ENCODE data around the gene NF1. TPM values are rescaled to one million over a fixed set of nuclear protein-coding genes. Genes with fewer than 3 reads are reported as not detected.
"Not testable (repeated sequence)": the region's sequence is repeated elsewhere in the genome, so short reads cannot be mapped to it uniquely, and the experiment has no call there.

Gene NF1
- total RNA-seq, 1 donor from 2014 or later: 22.6 TPM

DNA sequence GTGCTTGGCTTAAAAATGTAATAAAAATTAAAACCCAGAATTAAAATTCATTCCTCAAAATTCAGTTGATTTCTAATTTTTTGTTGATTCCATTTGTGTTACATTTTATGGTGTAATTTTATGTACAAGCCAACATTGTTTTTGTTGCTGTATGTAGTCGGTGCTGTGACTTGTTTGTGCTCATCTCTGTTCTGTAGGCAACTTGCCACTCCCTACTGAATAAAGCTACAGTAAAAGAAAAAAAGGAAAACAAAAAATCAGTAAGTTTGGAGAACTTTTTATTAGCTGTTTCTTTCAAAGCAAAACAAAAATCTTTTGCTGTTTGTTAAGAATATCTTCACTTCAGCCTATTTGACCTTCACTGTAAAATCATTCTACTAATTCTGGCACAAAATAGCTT, 158.0 kb downstream of the NF1 start:
- no peak for DNase-seq (ENCODE audit: low read depth in 2 of 2)

DNA sequence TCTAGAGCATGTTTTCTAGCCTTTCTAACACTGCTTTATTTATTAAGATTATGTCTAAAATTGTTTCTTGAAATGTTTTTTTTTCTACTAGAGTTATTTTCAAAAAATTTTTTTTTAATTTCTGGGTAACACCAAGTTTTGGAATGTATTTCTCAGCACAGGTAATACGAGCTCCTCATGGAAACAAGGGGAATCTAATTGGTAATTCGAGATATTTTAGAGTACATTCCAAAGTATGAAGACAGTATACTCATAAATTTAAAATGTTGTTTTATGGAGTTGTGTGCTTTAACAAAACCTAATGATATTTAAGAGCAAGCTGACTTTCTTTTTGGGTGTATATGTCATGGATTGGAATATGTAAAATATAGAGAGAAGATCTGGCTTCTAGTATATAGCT, 159.9 kb downstream of the NF1 start:
- DNase-seq (ENCODE audit: low read depth in 2 of 2): no peak

DNA sequence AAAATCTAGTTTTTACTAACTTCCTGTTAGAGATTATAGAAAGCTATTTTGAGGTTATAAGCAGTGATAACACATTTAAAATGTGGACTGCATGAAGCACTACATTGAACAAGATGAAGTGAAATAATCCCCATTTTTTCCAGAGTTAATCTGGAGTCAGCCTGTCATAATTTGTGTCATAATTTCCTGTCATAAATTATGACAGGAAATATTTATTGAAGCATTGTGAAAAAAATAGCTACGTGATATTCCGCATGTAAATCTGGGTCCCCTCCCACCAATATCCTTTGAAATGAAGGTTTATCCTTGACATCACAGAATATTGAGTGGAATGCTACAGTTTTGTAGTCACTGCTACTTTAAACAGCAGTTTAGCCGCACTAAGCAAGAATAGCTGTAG, 162.2 kb downstream of the NF1 start:
- peak; percentile 58 to 68 for DNase-seq (ENCODE audit: low read depth in 2 of 2)

DNA sequence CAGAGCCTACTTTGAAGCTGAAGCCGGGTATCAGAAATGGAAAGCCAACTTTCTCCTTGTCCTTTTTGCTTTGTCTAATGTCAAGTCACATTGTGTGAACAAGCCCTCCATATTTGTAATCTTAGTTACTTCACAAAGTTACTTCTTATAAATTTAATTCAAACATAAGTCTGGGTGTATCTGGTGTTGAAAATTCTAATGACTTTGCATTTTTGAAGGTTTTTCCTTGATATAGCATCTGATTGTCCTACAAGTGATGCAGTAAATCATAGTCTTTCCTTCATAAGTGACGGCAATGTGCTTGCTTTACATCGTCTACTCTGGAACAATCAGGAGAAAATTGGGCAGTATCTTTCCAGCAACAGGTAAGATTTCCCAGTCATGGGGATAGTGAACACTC, 165.4 kb downstream of the NF1 start:
- no peak for DNase-seq (ENCODE audit: low read depth in 2 of 2)

DNA sequence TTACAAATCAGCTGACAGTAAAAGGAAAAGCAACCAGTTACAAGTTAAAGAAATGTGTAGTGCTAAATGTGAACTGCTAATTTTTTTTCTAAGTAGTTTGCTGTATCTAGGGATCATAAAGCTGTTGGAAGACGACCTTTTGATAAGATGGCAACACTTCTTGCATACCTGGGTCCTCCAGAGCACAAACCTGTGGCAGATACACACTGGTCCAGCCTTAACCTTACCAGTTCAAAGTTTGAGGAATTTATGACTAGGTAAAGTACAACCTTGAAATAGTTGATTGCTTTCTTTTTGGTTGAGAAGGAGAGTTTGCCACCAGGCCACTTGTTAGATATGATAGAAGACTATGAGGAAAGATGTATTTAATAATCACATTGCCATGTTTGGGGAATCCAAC, 166.8 kb downstream of the NF1 start:
- no peak for DNase-seq (ENCODE audit: low read depth in 2 of 2)

DNA sequence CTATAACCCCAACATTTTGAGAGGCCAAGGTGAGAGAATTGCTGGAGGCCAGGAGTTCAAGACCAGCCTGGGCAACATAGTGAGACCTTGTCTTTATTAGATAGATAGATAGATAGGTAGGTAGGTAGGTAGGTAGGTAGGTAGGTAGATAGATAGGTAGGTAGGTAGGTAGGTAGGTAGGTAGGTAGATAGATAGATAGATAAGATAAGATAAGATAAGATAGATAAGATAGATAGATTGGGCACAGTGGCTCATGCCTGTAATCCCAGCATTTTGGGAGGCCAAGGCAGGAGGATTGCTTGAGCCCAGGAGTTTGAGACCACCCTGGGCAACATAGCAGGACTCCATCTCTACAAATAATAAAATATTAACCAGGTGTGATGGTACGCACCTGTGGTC, 168.1 kb downstream of the NF1 start:
- DNase-seq (ENCODE audit: low read depth in 2 of 2): not testable (repeated sequence)

DNA sequence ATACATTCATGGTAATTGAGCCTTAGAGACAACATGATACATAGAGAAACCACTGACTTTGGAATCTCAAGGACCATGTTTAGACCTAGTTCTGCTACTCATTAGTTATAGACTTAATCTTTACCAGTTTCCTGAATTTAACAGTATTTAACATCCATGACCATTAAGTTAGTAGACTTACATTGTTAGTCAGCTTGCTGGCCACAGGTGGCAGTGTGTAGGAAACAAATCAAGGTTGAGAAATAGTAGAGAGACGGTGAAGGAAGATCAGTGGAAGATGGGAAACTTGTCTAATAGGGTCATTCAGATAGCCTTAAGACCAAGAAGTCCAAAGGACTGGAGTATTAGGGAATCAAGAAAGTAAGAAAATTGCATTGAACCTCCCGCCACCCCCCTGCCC, 171.3 kb downstream of the NF1 start:
- no peak for DNase-seq (ENCODE audit: low read depth in 2 of 2)

DNA sequence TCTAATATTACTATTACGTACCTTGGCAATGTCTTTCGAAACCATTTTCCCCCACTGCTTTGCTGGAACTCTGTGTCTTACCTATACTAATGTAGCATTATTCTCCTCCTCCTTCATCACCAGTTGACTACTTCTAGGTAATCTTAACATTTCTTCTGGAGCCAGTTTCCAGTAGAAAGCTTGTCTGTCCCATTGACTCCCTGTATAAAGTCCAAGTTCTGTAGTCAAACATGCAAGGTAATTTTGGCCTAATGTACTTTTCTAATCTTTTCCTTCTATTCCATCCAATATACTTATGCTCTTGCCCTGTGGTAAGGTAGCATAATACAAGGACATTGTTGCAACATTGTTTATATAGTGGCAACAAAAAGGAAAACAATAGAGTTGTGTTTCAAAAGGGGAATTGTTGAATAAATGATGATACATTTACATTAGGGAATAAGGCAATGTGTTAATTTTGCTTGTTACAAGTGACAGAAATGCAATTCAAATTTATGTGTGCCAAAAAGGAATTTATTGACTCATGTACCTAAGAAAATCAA, 174.3 kb downstream of the NF1 start:
- DNase-seq (ENCODE audit: low read depth in 2 of 2): no peak

DNA sequence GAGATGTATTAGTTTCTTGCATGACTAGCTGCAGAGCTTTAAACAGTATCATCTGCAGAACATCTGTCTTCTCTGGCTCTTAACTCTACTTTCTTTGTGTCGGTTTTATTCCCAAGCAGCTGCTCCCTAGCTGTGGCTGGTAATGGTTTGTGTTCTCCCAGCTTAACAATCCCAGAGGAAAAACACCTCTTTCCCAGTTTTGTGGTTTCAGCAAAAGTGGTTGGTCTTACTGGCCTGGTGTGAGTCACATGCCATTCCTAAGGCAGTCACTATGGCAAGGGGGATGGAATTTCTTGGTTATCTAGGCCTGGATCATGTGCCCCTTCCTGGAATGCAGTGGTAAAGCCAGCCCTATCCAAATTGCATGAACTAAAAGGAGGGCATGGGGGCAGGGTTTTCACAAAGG, 174.8 kb downstream of the NF1 start:
- DNase-seq (ENCODE audit: low read depth in 2 of 2): peak; percentile 79 to 82

DNA sequence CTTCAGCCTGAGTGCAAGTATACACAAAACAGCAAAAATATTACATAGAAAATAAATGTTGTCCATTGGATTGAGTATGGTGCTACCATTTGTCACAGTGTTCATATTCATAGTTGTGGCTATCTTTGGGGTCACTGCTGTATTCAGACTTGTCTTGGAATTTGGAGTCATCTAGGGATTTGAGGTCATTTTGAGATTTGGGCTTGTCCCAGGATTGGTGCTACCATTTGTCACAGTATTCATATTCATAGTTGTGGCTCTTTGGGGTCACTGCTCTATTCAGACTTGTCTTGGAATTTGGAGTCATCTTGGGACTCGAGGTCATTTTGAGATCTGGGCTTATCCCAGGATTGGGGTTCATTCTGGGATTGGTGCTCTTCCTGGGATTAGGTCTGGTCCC, 177.5 kb downstream of the NF1 start:
- no peak for DNase-seq (ENCODE audit: low read depth in 2 of 2)

DNA sequence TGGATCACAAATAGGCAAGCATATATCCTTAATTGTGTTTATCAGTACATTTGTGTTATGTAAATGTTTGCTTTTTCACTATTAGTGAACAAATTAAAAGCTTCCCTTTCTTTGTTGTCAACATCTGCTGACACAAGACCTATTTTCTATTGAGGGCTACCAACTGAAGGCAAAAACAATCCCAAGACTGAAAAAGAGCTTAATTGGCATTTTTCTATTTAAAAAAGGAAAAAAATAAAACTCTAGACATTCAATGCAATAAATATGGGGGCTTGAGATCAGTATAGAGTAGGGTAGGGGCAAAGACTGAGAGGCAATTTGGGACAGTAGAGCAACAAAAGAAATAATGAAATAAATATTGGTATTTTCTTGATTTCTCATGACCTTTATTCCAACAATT, 178.0 kb downstream of the NF1 start:
- DNase-seq (ENCODE audit: low read depth in 2 of 2): no peak

DNA sequence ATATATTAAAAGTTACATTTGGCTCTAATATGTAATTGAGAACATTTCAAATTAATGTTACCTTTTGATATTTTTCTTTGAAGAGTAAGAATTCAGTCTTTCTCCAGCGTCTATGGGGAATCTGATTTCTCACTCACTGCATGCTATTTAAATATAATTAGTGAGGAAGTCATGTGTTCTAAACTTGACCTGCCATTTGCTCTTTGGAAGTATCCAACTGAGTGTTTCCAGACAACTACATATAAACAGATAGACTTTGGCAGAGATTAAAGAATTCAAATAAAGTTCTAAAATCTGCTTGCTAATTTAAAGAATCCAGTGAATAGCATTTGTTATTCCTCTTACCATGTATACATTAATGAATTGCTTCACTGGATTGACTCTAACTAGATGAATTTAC, 178.7 kb downstream of the NF1 start:
- DNase-seq (ENCODE audit: low read depth in 2 of 2): peak; percentile 51 to 73

DNA sequence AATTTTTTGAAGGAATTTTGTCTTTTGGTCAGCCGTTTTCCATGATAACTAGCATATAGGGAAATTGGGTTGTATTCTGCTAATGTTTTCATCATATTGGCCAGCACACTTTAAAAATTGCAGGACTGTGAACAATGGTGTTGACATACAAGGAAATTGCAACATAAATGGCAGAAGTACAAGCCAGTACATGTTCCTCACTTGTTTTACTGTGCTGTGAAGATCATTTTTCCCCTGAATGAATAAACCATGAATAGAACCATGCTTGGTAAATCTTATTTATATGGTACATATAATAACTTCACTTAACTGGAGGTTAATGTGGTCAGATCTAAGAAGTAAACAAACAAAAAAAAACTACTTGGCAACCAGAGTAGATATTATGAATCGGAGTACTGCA, 179.5 kb downstream of the NF1 start:
- peak; percentile 91 to 94 for DNase-seq (ENCODE audit: low read depth in 2 of 2)

DNA sequence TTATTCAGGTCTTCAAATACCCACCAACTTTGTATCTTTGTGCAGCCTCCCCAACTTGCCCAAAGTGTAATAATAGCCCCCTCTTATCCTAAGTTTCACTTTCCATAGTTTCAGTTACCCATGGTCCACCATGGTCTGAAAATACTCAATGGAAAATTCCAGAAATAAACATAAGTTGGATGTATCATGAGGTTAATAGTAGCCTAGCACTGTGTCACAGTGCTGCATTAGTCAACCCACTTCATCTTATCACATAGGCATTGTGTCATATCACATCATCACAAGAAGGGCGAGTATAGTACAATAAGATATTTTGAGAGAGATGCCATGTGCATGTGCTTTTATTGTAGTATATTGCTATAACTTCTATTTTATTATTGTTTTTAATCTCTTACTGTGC, 180.3 kb downstream of the NF1 start:
- DNase-seq (ENCODE audit: low read depth in 2 of 2): peak in 1 of 2 donors; percentile 18

DNA sequence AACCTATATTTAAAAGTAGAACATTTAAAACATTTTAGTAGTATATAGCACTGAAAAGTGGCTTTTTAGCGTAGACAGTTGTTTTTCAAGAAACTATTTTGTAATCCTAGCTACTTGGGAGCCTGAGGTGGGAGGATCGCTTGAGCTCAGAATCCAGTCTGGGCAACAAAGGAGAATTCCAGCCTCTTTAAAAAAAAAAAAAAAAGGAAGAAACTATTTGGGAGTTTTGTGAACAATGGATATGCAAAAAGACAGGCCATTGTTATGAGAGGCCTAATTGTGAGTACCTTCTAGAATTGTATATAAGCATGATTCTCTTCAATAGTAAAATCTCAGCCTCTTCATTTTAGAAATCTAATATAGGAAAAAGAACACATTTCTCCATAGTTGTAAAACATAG, 184.6 kb downstream of the NF1 start:
- DNase-seq (ENCODE audit: low read depth in 2 of 2): no peak

DNA sequence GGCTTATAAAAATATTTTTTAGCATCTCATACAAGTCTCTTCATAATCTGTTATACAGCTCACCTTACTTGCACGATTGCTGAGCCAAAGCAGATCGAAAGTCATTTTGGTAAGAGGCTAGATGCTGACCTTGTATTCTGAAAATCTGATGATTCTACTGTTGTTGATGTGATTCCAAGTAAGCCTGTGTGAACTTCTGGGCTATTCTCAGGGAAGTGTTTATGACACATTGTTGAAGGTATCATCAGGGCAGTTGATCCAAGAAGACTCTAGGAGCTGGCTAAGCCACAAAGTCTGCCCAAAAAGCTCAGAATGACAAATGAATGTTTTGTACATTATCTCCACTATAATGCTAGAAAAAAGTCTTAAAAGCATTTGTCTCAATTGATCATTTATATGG, 186.3 kb downstream of the NF1 start:
- no peak for DNase-seq (ENCODE audit: low read depth in 2 of 2)

DNA sequence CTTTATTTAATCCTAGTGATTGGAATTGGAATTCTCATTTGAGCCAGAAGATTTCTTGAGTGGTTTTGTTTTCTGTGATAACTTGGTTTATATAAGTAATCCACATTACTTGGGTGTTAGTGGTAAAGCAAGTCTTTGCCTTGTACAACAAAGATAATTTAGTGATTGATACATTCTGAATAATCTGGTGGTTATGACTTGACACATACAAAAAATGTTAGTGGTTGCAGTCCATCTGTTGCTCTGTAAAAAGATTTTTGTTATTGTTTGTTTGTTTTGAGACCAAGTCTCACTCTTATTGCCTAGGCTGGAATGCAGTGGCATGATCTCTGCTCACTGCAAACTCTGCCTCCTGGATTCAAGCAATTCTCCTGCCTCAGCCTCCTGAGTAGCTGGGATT, 189.1 kb downstream of the NF1 start:
- DNase-seq (ENCODE audit: low read depth in 2 of 2): no peak

DNA sequence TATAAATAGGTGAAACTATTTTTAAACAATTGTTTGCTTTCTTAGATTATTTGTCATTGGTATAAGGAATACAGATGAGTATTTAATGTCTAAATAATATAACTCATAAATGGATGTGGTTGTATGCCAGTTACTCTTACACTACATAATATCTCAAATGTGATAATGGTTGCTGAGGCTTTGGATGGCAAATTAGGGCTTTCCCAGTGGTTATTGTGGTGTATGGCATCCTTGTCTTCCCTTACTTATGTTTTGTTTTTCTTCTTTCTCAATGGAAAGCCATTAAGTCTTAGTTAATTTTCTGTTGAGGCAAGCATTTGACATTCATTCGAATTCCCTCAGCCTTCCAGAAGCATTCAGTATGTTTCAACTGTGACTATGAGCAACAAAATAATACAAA, 191.8 kb downstream of the NF1 start:
- no peak for DNase-seq (ENCODE audit: low read depth in 2 of 2)

DNA sequence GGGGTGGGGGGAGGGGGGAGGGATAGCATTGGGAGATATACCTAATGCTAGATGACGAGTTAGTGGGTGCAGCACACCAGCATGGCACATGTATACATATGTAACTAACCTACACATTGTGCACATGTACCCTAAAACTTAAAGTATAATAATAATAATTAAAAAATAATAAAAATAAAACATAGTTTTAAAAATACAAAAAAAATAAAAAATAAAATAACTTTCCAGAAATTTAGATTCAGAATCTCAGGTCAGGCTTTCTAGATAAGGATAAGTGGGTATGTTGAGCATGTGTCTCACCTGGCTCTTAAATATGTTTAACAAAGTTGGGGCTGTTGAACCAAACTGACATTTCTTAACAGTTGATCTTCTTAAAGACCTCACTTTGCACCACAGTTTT, 193.2 kb downstream of the NF1 start:
- not testable (repeated sequence) for DNase-seq (ENCODE audit: low read depth in 2 of 2)

DNA sequence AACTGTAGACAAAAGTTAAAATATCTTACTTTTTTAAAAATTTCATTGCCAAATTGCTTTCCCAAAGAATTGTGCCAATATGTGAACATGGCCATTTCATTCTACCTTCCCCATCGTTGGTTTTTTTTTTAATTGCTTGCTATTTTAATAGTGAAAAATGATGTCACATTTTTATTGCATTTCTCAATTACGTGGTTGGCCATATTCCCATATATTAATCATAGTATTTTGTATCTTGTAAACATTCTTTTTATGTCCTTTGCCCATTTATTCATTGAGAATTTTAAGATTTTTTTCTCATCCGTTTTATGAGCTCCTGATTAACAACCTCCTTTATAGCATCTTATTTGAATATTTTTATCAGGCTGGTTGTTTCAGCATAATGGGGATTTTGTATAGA, 195.0 kb downstream of the NF1 start:
- DNase-seq (ENCODE audit: low read depth in 2 of 2): no peak

DNA sequence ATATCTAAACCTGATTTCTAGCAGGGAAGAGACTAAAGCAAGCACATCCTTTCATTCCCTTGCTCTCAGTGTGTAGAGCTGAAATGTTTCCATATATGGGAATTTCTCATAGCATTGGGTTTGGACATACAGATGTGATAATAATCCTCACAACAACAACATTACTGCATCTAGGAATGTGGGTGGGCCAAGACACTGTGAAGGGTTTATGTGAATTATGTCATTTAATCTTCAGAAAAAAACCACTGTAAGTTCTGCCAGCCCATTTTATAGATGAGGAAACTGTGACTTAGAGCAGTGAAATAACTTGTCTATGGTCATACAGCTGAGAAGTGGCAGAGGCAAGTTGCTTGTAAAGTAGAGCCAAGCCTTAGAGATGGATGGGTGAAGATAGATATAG, 197.0 kb downstream of the NF1 start:
- DNase-seq (ENCODE audit: low read depth in 2 of 2): no peak

DNA sequence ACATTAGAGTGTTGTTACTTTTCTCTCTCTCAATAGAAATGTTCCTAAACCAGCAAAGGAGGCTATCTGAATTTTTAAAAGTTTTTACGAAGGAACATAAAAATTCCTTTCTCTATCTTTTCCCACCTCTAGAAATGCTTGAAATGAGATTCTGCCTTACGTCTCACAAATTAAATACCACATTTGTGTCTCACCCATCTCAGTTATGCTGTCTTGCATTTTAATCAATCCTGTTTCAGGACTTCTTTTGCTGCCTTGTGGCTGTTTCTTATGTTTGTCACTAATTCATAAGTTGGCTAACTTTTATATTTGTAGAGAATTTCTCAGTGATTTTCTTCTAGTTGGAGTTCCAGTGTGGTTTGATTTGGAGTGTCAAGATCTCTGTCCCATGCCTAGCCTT, 198.8 kb downstream of the NF1 start:
- DNase-seq (ENCODE audit: low read depth in 2 of 2): no peak

DNA sequence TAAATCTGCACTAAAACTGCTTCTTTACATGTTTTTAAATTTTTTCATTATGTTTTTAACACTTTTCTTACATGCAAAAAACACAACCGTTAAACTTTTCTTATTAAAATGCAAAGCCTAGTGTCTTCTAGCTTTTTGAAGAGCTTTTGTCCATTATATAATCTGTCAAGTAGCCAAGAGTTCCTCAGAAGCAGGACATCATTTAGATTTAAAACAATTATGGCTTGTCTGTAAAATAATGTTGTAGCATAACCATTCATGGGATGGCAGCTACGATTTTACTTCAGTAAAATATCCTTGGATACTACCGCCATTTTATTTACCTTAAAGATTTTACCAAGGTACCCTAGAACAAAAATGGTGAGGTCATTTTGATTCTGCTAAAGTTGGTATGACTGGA, 199.5 kb downstream of the NF1 start:
- no peak for DNase-seq (ENCODE audit: low read depth in 2 of 2)

DNA sequence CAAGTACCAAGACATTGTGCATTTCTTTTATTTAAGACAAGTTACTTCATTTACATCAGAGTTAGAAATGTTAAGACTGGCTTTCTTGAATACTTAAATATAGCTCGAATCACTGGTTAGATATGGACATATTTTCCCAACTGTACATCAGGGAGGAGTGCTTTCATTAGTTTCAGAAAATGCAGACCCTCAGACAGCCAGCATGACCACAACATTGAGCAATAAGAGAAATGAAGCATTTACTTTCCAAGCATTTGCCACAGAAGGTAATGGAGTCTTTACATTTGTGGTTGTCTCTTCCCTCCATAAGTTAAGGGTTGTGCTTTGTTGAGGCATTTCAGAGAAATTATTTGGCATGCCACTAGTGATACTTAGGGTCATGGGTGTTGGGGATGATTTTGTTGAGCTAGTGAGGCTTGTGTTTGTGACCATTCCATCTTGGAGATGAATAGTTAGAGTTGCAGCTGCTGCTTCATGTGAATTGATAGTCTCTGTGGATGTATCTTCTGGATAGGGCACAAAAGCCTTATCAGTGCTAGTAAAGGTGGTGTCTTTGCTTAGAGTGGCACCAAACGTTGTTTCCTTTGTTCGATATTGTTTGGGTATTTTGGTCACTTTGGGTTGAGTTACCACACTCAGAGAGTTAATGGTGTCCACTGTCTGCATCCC, 200.2 kb downstream of the NF1 start:
- no peak for DNase-seq (ENCODE audit: low read depth in 2 of 2)
